CD14-positive monocyte (primary cell): ENCODE data around the gene KIF21A. TPM values are rescaled to one million over a fixed set of nuclear protein-coding genes. Genes with fewer than 3 reads are reported as not detected.

Experiments
- DNase-seq, 3 donors: peaks; one replicate each; pipeline ENCODE4 v3.0.0-alpha.2; 2011 to 2022
- H2AFZ ChIP-seq: 2 replicates; pipeline ENCODE4 v1.6.0; 2012; ENCODE audit warnings: mild to moderate bottlenecking, low read depth, low read length, inconsistent platforms; ENCODE audit not compliant: insufficient read depth, poor library complexity, severe bottlenecking
- H3K27ac ChIP-seq, 2 donors: 1 replicate in 1 of 2; 2 replicates in 1 of 2; pipeline ENCODE4 v1.5.1; 2012 to 2013; ENCODE audit warnings: low read length in 2 of 2, control low read depth in 1 of 2, inconsistent platforms in 1 of 2, low read depth in 1 of 2, mild to moderate bottlenecking in 1 of 2
- H3K27me3 ChIP-seq, 2 donors: one replicate each; pipeline versions ENCODE4 v1.6.0 to v1.6.1; 2011 to 2013; ENCODE audit warnings: low read length in 2 of 2; ENCODE audit not compliant: control insufficient read depth in 2 of 2, insufficient read depth in 2 of 2
- H3K36me3 ChIP-seq, 2 donors: replicated peaks in 1 of 2; 1 replicate in 1 of 2; 2 replicates in 1 of 2; pipeline versions ENCODE4 v1.5.1 to v1.6.1; 2012 to 2013; ENCODE audit warnings: low read length in 2 of 2, control low read depth in 1 of 2, inconsistent platforms in 1 of 2, mild to moderate bottlenecking in 1 of 2; ENCODE audit not compliant: insufficient read depth in 2 of 2, control insufficient read depth in 1 of 2
- H3K4me1 ChIP-seq, 2 donors: 1 replicate in 1 of 2; 2 replicates in 1 of 2; pipeline versions ENCODE4 v1.5.1 to v1.6.1; 2012 to 2013; ENCODE audit warnings: low read length in 2 of 2, control low read depth in 1 of 2, inconsistent platforms in 1 of 2, mild to moderate bottlenecking in 1 of 2, moderate library complexity in 1 of 2; ENCODE audit not compliant: insufficient read depth in 2 of 2, control insufficient read depth in 1 of 2
- H3K4me2 ChIP-seq: replicated peaks from 2 replicates; pipeline ENCODE3; 2012; ENCODE audit warnings: low read length, moderate library complexity, mild to moderate bottlenecking; ENCODE audit not compliant: poor library complexity, severe bottlenecking; ENCODE audit errors: extremely low read depth
- H3K4me3 ChIP-seq, 3 experiments: fragments of 200-600 bp in 1 of 3; sonication (generic) in 1 of 3; replicated peaks in 1 of 3; 1 replicate in 2 of 3; 2 replicates in 1 of 3; pipeline ENCODE4 v1.5.1; 2011 to 2013; ENCODE audit warnings: low read length in 3 of 3, mild to moderate bottlenecking in 3 of 3, control low read depth in 2 of 3, low read depth in 2 of 3, inconsistent platforms in 1 of 3, moderate library complexity in 1 of 3
- H3K79me2 ChIP-seq: 2 replicates; pipeline ENCODE4 v1.6.0; 2012; ENCODE audit warnings: mild to moderate bottlenecking, control low read depth, inconsistent platforms, low read length, moderate library complexity; ENCODE audit not compliant: insufficient read depth
- H3K9ac ChIP-seq: 2 replicates; pipeline ENCODE4 v1.6.0; 2017; ENCODE audit warnings: low read length, mild to moderate bottlenecking; ENCODE audit not compliant: insufficient read depth, poor library complexity, severe bottlenecking
- H3K9me3 ChIP-seq, 2 donors: replicated peaks in 1 of 2; 1 replicate in 1 of 2; 2 replicates in 1 of 2; pipeline versions ENCODE4 v1.5.1 to v1.6.1; 2012 to 2013; ENCODE audit warnings: low read length in 2 of 2, control low read depth in 1 of 2; ENCODE audit not compliant: control insufficient read depth in 1 of 2, insufficient read depth in 1 of 2
- H4K20me1 ChIP-seq: 2 replicates; pipeline ENCODE4 v1.6.0; 2012; ENCODE audit warnings: mild to moderate bottlenecking, low read length, control low read depth, moderate library complexity; ENCODE audit not compliant: insufficient read depth
- H3K27ac Mint-ChIP-seq, 7 donors: one replicate each; pipeline ENCODE4 v1.8.0; 2020; ENCODE audit warnings: mild to moderate bottlenecking in 7 of 7, mixed read lengths in 7 of 7, moderate library complexity in 6 of 7, inconsistent platforms in 2 of 7
- H3K27me3 Mint-ChIP-seq, 3 donors: one replicate each; pipeline ENCODE4 v1.8.0; 2021 to 2022; ENCODE audit warnings: low read depth in 3 of 3, mild to moderate bottlenecking in 3 of 3, mixed read lengths in 3 of 3, moderate library complexity in 3 of 3, inconsistent platforms in 1 of 3
- H3K36me3 Mint-ChIP-seq, 2 donors: one replicate each; pipeline ENCODE4 v1.8.0; 2020; ENCODE audit warnings: mixed read lengths in 2 of 2, inconsistent platforms in 1 of 2, mild to moderate bottlenecking in 1 of 2
- H3K4me1 Mint-ChIP-seq: one replicate; pipeline ENCODE4 v1.8.0; 2020; ENCODE audit warnings: mild to moderate bottlenecking, mixed read lengths
- H3K4me3 Mint-ChIP-seq, 2 donors: one replicate each; pipeline ENCODE4 v1.8.0; 2020; ENCODE audit warnings: mild to moderate bottlenecking in 2 of 2, mixed read lengths in 2 of 2, moderate library complexity in 1 of 2
- H3K9me3 Mint-ChIP-seq, 7 donors: one replicate each; pipeline ENCODE4 v1.8.0; 2020 to 2022; ENCODE audit warnings: mixed read lengths in 7 of 7, mild to moderate bottlenecking in 6 of 7, moderate library complexity in 6 of 7, inconsistent platforms in 2 of 7
- WGBS: methylation state at CpG from one replicate; pipeline ENCODE4 v1.1.5; 2013; ENCODE audit warnings: missing lambda C conversion rate; ENCODE audit not compliant: insufficient coverage; 5-methylcytosine and 5-hydroxymethylcytosine counted together
- intact Hi-C, 2 donors: fragments of 100-400 bp; cut with micrococcal nuclease; formaldehyde crosslinking; loops; one replicate each; pipeline versions ENCODE4 v1.15.0 to v1.15.1; 2023
- polyA plus RNA-seq, 3 donors: library from polyadenylated mRNA; depleted of rRNA in 1 of 3; unstranded in 2 of 3; stranded (reverse) in 1 of 3; fragments of 300-500 nt in 2 of 3; fragments of >200 nt in 1 of 3; fragmentation: Illumina TruSeq in 2 of 3; gene quantifications; 1 replicate in 2 of 3; 2 replicates in 1 of 3; pipeline ENCODE4 v1.2.3, GENCODE V29; 2012 to 2021
- TF ChIP-seq, protein P1 (sequence below): fragments of 200-600 bp; IDR thresholded peaks from one replicate; pipeline ENCODE4 v1.8.0; 2022; ENCODE audit warnings: antibody characterized with exemption, mild to moderate bottlenecking

The KIF21A gene
- polyA plus RNA-seq, 3 donors = 0.03 to 0.05 TPM; not detected in 1

- Histone ChIP-seq H3K4me2 (no peak overlapping the region), H3K27me3 (no peaks in the 10 kb centered on the region), H3K27ac (no peak overlapping the region), H3K9ac (no peak overlapping the region), H3K9me3 (no peaks in the 10 kb centered on the region), H3K4me1 (no peaks in the 10 kb centered on the region), H3K79me2 (no peaks in the 10 kb centered on the region), H3K36me3 (no peaks in the 10 kb centered on the region), H4K20me1 (no peaks in the 10 kb centered on the region), H3K4me3 (no peak overlapping the region), H2AFZ (no peak overlapping the region)
- Mint-ChIP-seq H3K36me3 (no peaks in the 10 kb centered on the region), H3K4me3 (no peak overlapping the region), H3K4me1 (peaks cover 2% of the 10 kb centered on the region), H3K27ac (no peak overlapping the region), H3K27me3 (no peaks in the 10 kb centered on the region), H3K9me3 (peaks cover 0 to 1% (median 0%) of the 10 kb centered on the region in 7 donors)
- intact Hi-C loops = no loop called here
- WGBS = no CpG with 5 or more reads among the region's 1 CpG
- TF ChIP-seq, protein P1, sequence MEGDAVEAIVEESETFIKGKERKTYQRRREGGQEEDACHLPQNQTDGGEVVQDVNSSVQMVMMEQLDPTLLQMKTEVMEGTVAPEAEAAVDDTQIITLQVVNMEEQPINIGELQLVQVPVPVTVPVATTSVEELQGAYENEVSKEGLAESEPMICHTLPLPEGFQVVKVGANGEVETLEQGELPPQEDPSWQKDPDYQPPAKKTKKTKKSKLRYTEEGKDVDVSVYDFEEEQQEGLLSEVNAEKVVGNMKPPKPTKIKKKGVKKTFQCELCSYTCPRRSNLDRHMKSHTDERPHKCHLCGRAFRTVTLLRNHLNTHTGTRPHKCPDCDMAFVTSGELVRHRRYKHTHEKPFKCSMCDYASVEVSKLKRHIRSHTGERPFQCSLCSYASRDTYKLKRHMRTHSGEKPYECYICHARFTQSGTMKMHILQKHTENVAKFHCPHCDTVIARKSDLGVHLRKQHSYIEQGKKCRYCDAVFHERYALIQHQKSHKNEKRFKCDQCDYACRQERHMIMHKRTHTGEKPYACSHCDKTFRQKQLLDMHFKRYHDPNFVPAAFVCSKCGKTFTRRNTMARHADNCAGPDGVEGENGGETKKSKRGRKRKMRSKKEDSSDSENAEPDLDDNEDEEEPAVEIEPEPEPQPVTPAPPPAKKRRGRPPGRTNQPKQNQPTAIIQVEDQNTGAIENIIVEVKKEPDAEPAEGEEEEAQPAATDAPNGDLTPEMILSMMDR = no peak
- DNase-seq = no peak
Observed at GRCh38 chr12:39404000-39404399, 38.9 kb downstream of the KIF21A start.

- no peaks in the 10 kb centered on the region for H3K27me3 Mint-ChIP-seq
- H3K27ac Mint-ChIP-seq = no peak overlapping the region
- no peaks in the 10 kb centered on the region for H3K36me3 ChIP-seq
- H3K27me3 ChIP-seq = no peaks in the 10 kb centered on the region
- H3K4me3 Mint-ChIP-seq = no peak overlapping the region
- no peak overlapping the region for H3K27ac ChIP-seq
- no peaks in the 10 kb centered on the region for H4K20me1 ChIP-seq
- H3K4me3 ChIP-seq = no peak overlapping the region
- peaks cover 0 to 1% (median 0%) of the 10 kb centered on the region in 7 donors for H3K9me3 Mint-ChIP-seq
- no peaks in the 10 kb centered on the region for H3K4me1 ChIP-seq
- intact Hi-C loops = no loop called here
- H3K36me3 Mint-ChIP-seq = no peaks in the 10 kb centered on the region
- DNase-seq = no peak
- peaks cover 2% of the 10 kb centered on the region for H3K4me1 Mint-ChIP-seq
- no peaks in the 10 kb centered on the region for H3K9me3 ChIP-seq
- no peak overlapping the region for H2AFZ ChIP-seq
- TF ChIP-seq, protein P1 = no peak
- no peak overlapping the region for H3K4me2 ChIP-seq
- no peaks in the 10 kb centered on the region for H3K79me2 ChIP-seq
- no peak overlapping the region for H3K9ac ChIP-seq
Observed at GRCh38 chr12:39403376-39403775, 39.5 kb downstream of the KIF21A start.
